Upper lobe of right lung (tissue), 1 donor: Measurements from ENCODE around the gene KLHL11. TPM values are rescaled to one million over a fixed set of nuclear protein-coding genes. Genes with fewer than 3 reads are reported as not detected.
A peak's percentile ranks its signal among the peaks of the same experiment; 100 is the strongest.
"Not testable (repeated sequence)": the region's sequence is repeated elsewhere in the genome, so short reads cannot be mapped to it uniquely, and the experiment has no call there.

Experiments used
- ATAC-seq: fragments of 200-7000 bp; cut with Tn5 transposase; one replicate; pipeline ENCODE4 v1.9.1; 2020; ENCODE audit warnings: mild to moderate bottlenecking, moderate library complexity
- DNase-seq: peaks from one replicate; pipeline ENCODE4 v3.0.0-alpha.2; 2020
- H3K27ac ChIP-seq: fragments of 200-600 bp; one replicate; pipeline ENCODE4 v1.8.0; 2022
- H3K27me3 ChIP-seq: fragments of 200-600 bp; one replicate; pipeline ENCODE4 v1.8.0; 2022; ENCODE audit warnings: mild to moderate bottlenecking
- H3K36me3 ChIP-seq: fragments of 200-600 bp; one replicate; pipeline ENCODE4 v1.8.0; 2022
- H3K4me1 ChIP-seq: fragments of 200-600 bp; one replicate; pipeline ENCODE4 v1.8.0; 2022
- H3K4me3 ChIP-seq: fragments of 200-600 bp; one replicate; pipeline ENCODE4 v1.8.0; 2022; ENCODE audit warnings: mild to moderate bottlenecking
- H3K9me3 ChIP-seq: fragments of 200-600 bp; one replicate; pipeline ENCODE4 v1.8.0; 2022
- CTCF ChIP-seq: fragments of 200-600 bp; IDR thresholded peaks from one replicate; pipeline ENCODE4 v1.8.0; 2022; ENCODE audit warnings: antibody characterized with exemption
- intact Hi-C: fragments of 100-400 bp; cut with DNase I; formaldehyde crosslinking; loops from one replicate; pipeline ENCODE4 v1.11.0; 2022
- total RNA-seq: library from RNA; stranded (reverse); fragmentation: NEBNext Ultra II Directional; extraction: Animal tissue kit (Norgen Biotek cat#: 25700); gene quantifications from one replicate; pipeline ENCODE4 v1.2.1, GENCODE V29; 2021
- donor health status: DM: no; HTN: yes; CAD: no; lungs with severe emphysema.

KLHL11 gene
- total RNA-seq, 1 donor from 2014 or later = 12.6 TPM

- H3K9me3 ChIP-seq = no peaks in the 10 kb centered on the region
- intact Hi-C loops = no loop called here
- H3K4me3 ChIP-seq = peak overlapping the region; percentile 96
- no peak overlapping the region for H3K27ac ChIP-seq
- no peak for DNase-seq
- no peaks in the 10 kb centered on the region for H3K27me3 ChIP-seq
- ATAC-seq = no peak
- H3K36me3 ChIP-seq = peaks cover 17% of the 10 kb centered on the region
- no peak for TF ChIP-seq CTCF
- H3K4me1 ChIP-seq = peaks cover 18% of the 10 kb centered on the region
Observed at GRCh38 chr17:41863074-41863848, 2.0 kb downstream of the KLHL11 start.

- H3K4me1 ChIP-seq = peaks cover 18% of the 10 kb centered on the region
- ATAC-seq = no peak
Observed at GRCh38 chr17:41860254-41860931, 4.8 kb downstream of the KLHL11 start.

GRCh38 chr17:41851382-41851781, 13.8 kb downstream of the KLHL11 start:
- H3K9me3 ChIP-seq, intact Hi-C loops, ATAC-seq, H3K27ac ChIP-seq, DNase-seq, H3K27me3 ChIP-seq, H3K4me3 ChIP-seq, H3K4me1 ChIP-seq: not testable (repeated sequence)
- peaks cover 25% of the 10 kb centered on the region for H3K36me3 ChIP-seq

More at GRCh38 chr17:41860254-41860931, 4.8 kb downstream of the KLHL11 start:
- Histone ChIP-seq H3K27ac (no peak overlapping the region), H3K9me3 (no peaks in the 10 kb centered on the region), H3K27me3 (no peaks in the 10 kb centered on the region), H3K4me3 (no peak overlapping the region), H3K36me3 (no peaks in the 10 kb centered on the region)
- no peak for TF ChIP-seq CTCF
- no peak for DNase-seq
- intact Hi-C loops = no loop called here

- H3K4me3 ChIP-seq = no peak overlapping the region
- intact Hi-C loops = no loop called here
- H3K27ac ChIP-seq = no peak overlapping the region
- no peak for TF ChIP-seq CTCF
- H3K27me3 ChIP-seq = no peaks in the 10 kb centered on the region
- ATAC-seq (no peak), DNase-seq (no peak)
- H3K9me3 ChIP-seq = no peaks in the 10 kb centered on the region
- H3K4me1 ChIP-seq = no peaks in the 10 kb centered on the region
- peaks cover 19% of the 10 kb centered on the region for H3K36me3 ChIP-seq
Observed at GRCh38 chr17:41849251-41849990, 15.8 kb downstream of the KLHL11 start.

- Histone ChIP-seq H3K9me3 (no peaks in the 10 kb centered on the region), H3K27me3 (no peaks in the 10 kb centered on the region), H3K36me3 (peaks cover 13% of the 10 kb centered on the region), H3K4me3 (no peak overlapping the region), H3K4me1 (no peaks in the 10 kb centered on the region), H3K27ac (no peak overlapping the region)
- ATAC-seq (no peak), DNase-seq (no peak)
- TF ChIP-seq CTCF = no peak
- intact Hi-C loops = no loop called here
Observed at GRCh38 chr17:41848788-41849187, 16.4 kb downstream of the KLHL11 start.

GRCh38 chr17:41844971-41845370, 20.3 kb downstream of the KLHL11 start:
- no peaks in the 10 kb centered on the region for H3K9me3 ChIP-seq
- no peaks in the 10 kb centered on the region for H3K4me1 ChIP-seq
- intact Hi-C loops = no loop called here
- ATAC-seq = no peak
- DNase-seq = no peak
- no peak for TF ChIP-seq CTCF
- no peak overlapping the region for H3K27ac ChIP-seq
- H3K4me3 ChIP-seq = no peak overlapping the region
- no peaks in the 10 kb centered on the region for H3K27me3 ChIP-seq
- no peaks in the 10 kb centered on the region for H3K36me3 ChIP-seq

- H3K4me3 ChIP-seq, intact Hi-C loops, ATAC-seq, H3K4me1 ChIP-seq, H3K27me3 ChIP-seq, H3K27ac ChIP-seq, DNase-seq, H3K36me3 ChIP-seq, H3K9me3 ChIP-seq: not testable (repeated sequence)
Observed at GRCh38 chr17:41840781-41841180, 24.4 kb downstream of the KLHL11 start.

- H3K9me3 ChIP-seq, DNase-seq, intact Hi-C loops: not testable (repeated sequence)
Observed at GRCh38 chr17:41839448-41839847, 25.8 kb downstream of the KLHL11 start.

More at GRCh38 chr17:41839448-41839847, 25.8 kb downstream of the KLHL11 start:
- not testable (repeated sequence) for H3K36me3 ChIP-seq, H3K27me3 ChIP-seq, H3K27ac ChIP-seq, H3K4me3 ChIP-seq, ATAC-seq
- H3K4me1 ChIP-seq = peaks cover 11% of the 10 kb centered on the region
